ENCODE data around the gene SCLY.

The SCLY gene

GRCh38 chr2:238140721-238141540, 80.1 kb downstream of the SCLY start:
- no peak for DNase-seq (ENCODE audit: low spot score)

- no peak for DNase-seq (ENCODE audit: low spot score)
These were observed 80.9 kb downstream of the SCLY start for GRCh38 chr2:238141541-238142318.

- no peak for DNase-seq (ENCODE audit: low spot score)
These were observed 81.8 kb downstream of the SCLY start for GRCh38 chr2:238142382-238143205.

GRCh38 chr2:238143239-238143951, 82.6 kb downstream of the SCLY start:
- DNase-seq (ENCODE audit: low spot score) = no peak

GRCh38 chr2:238144262-238144661, 83.5 kb downstream of the SCLY start:
- DNase-seq (ENCODE audit: low spot score) = no peak

- no peak for DNase-seq (ENCODE audit: low spot score)
These were observed 84.2 kb downstream of the SCLY start for GRCh38 chr2:238145046-238145445.

- DNase-seq (ENCODE audit: low spot score) = no peak
These were observed 85.0 kb downstream of the SCLY start for GRCh38 chr2:238145851-238146250.

- DNase-seq (ENCODE audit: low spot score) = no peak
These were observed 86.2 kb downstream of the SCLY start for GRCh38 chr2:238146884-238147544.

GRCh38 chr2:238148981-238149380, 88.2 kb downstream of the SCLY start:
- DNase-seq (ENCODE audit: low spot score) = no peak

Measured in NAMALWA (cell line).